Skin of body (tissue), 2 donors: ENCODE measurements around the gene LILRA2. TPM values are rescaled to one million over a fixed set of nuclear protein-coding genes. Genes with fewer than 3 reads are reported as not detected.

Experiments
- small RNA-seq: library from RNA; depleted of rRNA; stranded (forward); fragments of <200 nt; gene quantifications from one replicate; pipeline ENCODE3, GENCODE V24; 2014; ENCODE audit warnings: low replicate concordance
- total RNA-seq: library from RNA; depleted of rRNA; stranded (reverse); fragments of >200 nt; gene quantifications from one replicate; pipeline ENCODE4 v1.2.3, GENCODE V29; 2014

LILRA2 gene
- total RNA-seq, 1 donor from 2014 or later = 1.1 TPM

Small RNA genes within 50 kb of the gene (small RNA-seq; reads per million reads assigned to genes)
- not detected for gene AC245036.2

Other genes starting within 250 kb of the LILRA2 start
- not detected for gene LILRA4, start 234.6 kb upstream of the LILRA2 start, total RNA-seq
- 11.5 TPM for gene LAIR1, start 208.9 kb upstream of the LILRA2 start, total RNA-seq
- 9.2 TPM for gene TTYH1, start 158.3 kb upstream of the LILRA2 start, total RNA-seq
- 48.5 TPM for gene LENG8, start 124.6 kb upstream of the LILRA2 start, total RNA-seq
- gene LENG9, start 110.0 kb upstream of the LILRA2 start, total RNA-seq = 1.7 TPM
- gene CDC42EP5, start 100.5 kb upstream of the LILRA2 start, total RNA-seq = 19.0 TPM
- not detected for gene LAIR2, start 71.0 kb upstream of the LILRA2 start, total RNA-seq
- gene LILRA1, start 19.8 kb downstream of the LILRA2 start, total RNA-seq = not detected
- 0.49 TPM for gene LILRB1, start 56.7 kb downstream of the LILRA2 start, total RNA-seq
- 0.49 TPM for gene LILRB4, start 89.2 kb downstream of the LILRA2 start, total RNA-seq
- not detected for gene KIR3DL3, start 150.7 kb downstream of the LILRA2 start, total RNA-seq
- not detected for gene KIR2DL3, start 164.7 kb downstream of the LILRA2 start, total RNA-seq
- gene KIR2DL1, start 196.0 kb downstream of the LILRA2 start, total RNA-seq = not detected
- not detected for gene KIR2DL4, start 229.8 kb downstream of the LILRA2 start, total RNA-seq
- gene KIR3DL1, start 242.7 kb downstream of the LILRA2 start, total RNA-seq = not detected